HG03354 (cell line): ENCODE results near the gene CHL1.

ENCODE experiments used
- ATAC-seq: cut with Tn5 transposase; IDR thresholded peaks from one replicate; pipeline ENCODE4 v1.9.1; 2021; ENCODE audit warnings: mild to moderate bottlenecking; ENCODE audit not compliant: unreplicated experiment, poor library complexity, severe bottlenecking

CHL1 gene

DNA sequence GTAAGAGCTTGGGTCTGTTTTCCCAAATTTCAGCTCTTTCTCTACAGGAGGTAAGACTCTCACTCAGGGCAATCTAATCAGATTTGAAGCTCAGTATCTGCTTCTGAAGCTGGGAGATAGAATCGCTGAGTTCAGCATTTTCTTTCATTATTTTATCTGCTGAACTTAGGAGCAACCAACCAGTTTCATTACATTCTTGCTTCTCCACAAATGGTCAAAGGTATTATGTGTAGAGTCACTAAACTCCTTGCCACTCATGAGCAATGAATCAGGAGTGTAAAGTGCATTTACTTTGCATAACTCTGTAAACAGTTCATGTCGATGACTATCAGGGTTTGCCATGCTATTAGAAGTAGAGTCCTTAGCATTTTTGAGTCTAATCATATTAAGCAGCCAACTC, 249.4 kb downstream of the CHL1 start:
- ATAC-seq: no peak

DNA sequence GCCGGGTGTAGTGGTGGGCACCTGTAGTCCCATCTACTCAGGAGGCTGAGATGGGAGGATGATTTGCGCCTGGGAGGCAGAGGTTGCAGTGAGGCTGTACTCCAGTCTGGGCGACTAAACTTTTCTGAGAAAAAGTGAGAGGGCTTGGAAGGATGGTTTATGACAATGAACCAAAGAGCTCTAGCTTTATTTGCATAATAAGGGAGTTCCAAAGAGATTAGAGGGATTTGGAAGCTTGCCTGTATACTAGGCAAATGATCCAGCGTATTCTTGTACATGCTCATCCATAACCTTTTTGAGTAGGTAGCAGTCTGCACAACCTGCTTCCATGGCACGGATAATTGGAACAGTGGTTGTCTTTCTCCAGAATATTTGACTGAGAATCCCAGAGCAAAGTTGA, 251.1 kb downstream of the CHL1 start:
- ATAC-seq: no peak

DNA sequence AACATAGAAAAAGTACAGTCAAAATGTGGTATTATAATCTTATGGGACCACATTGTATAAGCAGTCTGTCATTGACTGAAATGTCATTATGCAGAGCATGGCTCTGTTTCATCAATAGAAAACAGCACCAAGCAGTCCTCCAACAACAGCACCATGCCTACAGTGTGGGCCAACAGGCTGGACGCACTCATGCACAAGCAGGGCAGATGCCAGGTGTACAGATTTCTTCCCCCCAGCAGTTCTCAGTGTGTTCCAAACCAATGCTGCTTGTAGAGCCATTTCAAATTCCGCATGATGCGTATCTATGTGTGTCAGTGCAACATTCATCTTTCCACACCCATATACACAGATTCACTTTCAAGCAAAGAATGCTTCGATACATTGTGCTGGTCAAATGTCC, 253.1 kb downstream of the CHL1 start:
- ATAC-seq: no peak

DNA sequence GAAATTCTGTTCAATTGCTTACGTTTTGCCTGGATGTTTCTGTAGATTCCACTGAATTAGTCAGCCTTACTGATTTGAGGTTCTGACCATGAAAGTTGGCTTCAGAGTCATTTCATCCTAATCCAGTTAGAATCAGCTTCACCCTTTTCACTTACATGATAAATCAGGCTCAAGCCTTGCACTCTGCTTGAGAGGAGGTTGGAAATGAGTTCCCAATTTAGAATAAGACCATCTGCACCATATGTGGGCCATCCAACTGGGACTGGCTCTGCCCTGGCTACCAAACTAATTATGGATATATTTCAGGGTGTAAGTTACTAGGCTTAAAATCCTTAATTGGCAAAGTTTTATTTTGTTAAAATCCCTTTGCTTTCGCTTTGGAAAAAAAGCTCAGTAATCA, 255.7 kb downstream of the CHL1 start:
- ATAC-seq: no peak

DNA sequence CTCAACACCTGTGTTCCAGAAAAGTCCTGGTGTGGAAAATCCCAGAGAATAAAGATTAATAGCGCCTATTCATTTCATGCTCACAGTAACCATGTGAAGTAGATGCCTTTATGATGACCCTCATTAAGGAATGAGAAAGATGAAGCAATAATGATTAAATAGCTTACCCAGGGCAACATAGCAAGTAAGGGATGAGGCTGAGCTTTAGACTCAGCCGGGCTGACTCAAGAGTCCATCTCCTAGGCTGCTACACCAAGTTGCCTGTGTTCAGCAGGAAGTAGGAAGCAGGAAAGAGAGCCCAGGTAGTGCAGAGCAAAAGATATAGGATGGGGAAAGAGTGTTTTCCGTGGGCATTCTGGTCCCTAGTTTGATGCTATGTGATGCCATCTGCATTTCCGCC, 256.5 kb downstream of the CHL1 start:
- no peak for ATAC-seq

DNA sequence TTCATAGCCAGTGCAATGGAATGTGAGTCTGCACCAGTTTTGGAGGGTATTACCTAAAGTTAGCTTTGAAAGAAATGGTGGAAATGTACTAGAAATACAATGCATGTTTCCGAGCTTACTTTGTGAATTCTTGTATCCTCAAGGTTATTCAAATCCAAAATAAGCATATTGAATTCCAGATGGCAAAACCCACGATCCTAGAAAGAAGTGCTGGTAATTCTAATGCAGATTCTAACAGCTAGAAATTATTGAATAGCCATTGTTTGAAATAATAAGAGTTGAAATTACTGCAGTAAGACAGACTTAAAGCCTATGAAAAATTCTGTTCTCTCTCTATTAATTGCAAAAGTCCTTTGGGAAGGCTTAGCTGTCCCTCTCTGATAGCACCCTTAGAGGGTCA, 258.4 kb downstream of the CHL1 start:
- no peak for ATAC-seq

DNA sequence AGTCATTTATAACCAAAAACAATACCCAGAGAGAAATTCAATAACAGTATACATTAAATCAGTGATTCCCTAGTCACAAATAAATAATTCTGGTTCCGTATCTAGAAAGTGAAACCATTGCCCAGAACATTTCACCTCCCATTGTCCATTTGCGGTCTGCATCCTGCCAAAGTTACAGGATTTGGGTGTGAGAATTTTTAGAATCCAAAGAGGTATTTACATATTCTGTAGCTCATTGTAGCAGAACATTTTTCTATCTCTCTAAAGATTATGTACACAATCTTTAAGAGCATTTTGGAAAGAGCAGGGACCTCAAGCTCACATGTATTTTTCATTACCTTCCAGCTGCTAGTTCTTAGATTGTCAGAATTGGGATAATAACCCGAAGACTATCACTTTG, 261.6 kb downstream of the CHL1 start:
- no peak for ATAC-seq

DNA sequence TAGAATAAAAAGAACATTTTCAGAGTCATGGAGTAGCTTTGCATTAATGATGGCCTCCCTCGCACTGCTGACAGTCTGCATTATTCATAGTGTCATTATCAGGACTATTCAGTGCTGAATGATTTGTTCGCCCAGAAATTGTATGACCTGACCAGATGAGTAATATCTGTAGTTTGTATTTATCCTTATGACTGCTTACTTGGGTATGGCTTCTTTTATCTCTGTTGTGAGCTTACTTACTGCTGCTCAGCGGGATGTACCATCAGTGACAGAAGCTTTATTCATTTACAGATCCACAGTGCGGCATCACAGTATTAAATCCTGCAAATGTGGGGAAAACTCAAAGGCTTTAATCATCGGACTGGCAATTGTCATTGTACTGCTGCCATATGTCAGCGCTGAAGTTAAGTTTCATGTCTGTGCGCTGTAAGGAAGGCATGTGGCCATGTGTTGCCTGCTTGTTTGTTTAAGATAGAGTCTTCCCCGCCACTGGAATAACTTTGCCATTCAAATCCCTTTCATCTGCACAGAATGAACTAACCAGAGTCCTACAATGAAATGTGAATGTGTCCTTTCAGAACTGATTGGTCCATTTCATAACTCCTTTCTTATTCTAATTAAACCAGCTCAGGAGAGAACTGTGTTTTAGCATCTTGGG, 262.2 kb downstream of the CHL1 start:
- ATAC-seq: no peak
